A549 (cell line): Measurements from ENCODE around the gene IL17RE. TPM values are rescaled to one million over a fixed set of nuclear protein-coding genes. Genes with fewer than 3 reads are reported as not detected.

Experiments used
- ATAC-seq, 2 experiments: fragments of 200-7000 bp in 1 of 2; fragments of >200 bp in 1 of 2; cut with Nextera tagmentation in 1 of 2; cut with Tn5 transposase in 1 of 2; 3 replicates each; pipeline versions ENCODE4 v1.8.0 to v1.9.1; 2018 to 2020; ENCODE audit warnings: mild to moderate bottlenecking in 1 of 2, moderate library complexity in 1 of 2
- CTCF ChIA-PET: fragments of 300-600 bp; sonication (Branson Sonifier 250); formaldehyde crosslinking; extraction: SDS; loops from one replicate; lab custom pipeline; 2021; ENCODE audit warnings: antibody characterized with exemption, inconsistent platforms; lab: Yijun Ruan, JAX
- POLR2A ChIA-PET: fragments of 350-600 bp; formaldehyde crosslinking; extraction: SDS; loops from one replicate; lab custom pipeline; 2021; ENCODE audit warnings: antibody characterized with exemption, inconsistent platforms; lab: Yijun Ruan, JAX
- DNase-seq, 2 experiments: peaks; one replicate each; pipeline versions ENCODE4 v3.0.0 to v3.0.0-alpha.2; 2011 to 2016; ENCODE audit warnings: low read depth in 1 of 2, low spot score in 1 of 2
- FAIRE-seq: peaks from 2 replicates; lab custom pipeline; 2011; peaks lifted over from hg19 to GRCh38; lab: Jason Lieb, UNC
- H3K27ac ChIP-seq, 2 experiments: fragments of >200 bp; sonication (Bioruptor Twin); formaldehyde crosslinking; 3 replicates each; pipeline ENCODE4 v1.5.1; 2016 to 2017
- H3K4me1 ChIP-seq: fragments of >200 bp; sonication (Bioruptor Twin); formaldehyde crosslinking; 3 replicates; pipeline ENCODE4 v1.6.1; 2016
- H3K4me2 ChIP-seq: fragments of >200 bp; sonication (Bioruptor Twin); formaldehyde crosslinking; 3 replicates; pipeline ENCODE4 v1.6.1; 2016
- H3K4me3 ChIP-seq: fragments of >200 bp; sonication (Bioruptor Twin); formaldehyde crosslinking; 3 replicates; pipeline ENCODE4 v1.5.1; 2016
- H3K9me3 ChIP-seq: fragments of >200 bp; sonication (Bioruptor Twin); formaldehyde crosslinking; 3 replicates; pipeline ENCODE4 v1.6.1; 2016
- ATOH8 ChIP-seq: fragments of 250-450 bp; sonication (Bioruptor Pico); IDR thresholded peaks from 2 replicates; pipeline ENCODE4 v1.5.0; 2020; ENCODE audit warnings: low read depth, mild to moderate bottlenecking, moderate library complexity
- BCL3 ChIP-seq: fragments of >200 bp; sonication (Bioruptor Twin); formaldehyde crosslinking; IDR thresholded peaks from 3 replicates; pipeline ENCODE4 v1.6.1; 2016
- BHLHE40 ChIP-seq: IDR thresholded peaks from 2 replicates; pipeline ENCODE4 v1.6.1; 2012; ENCODE audit warnings: low read depth, low read length, inconsistent platforms
- CEBPB ChIP-seq, 2 experiments: fragments of >200 bp in 1 of 2; sonication (Bioruptor Twin) in 1 of 2; formaldehyde crosslinking in 1 of 2; IDR thresholded peaks; 2 replicates each; pipeline ENCODE4 v1.6.1; 2012 to 2016
- CTCF ChIP-seq: fragments of >200 bp; sonication (Bioruptor Twin); formaldehyde crosslinking; IDR thresholded peaks from 3 replicates; pipeline ENCODE4 v1.5.1; 2016
- E2F6 ChIP-seq: IDR thresholded peaks from 2 replicates; pipeline ENCODE4 v1.6.1; 2012; ENCODE audit warnings: low read depth, borderline replicate concordance
- FOSL2 ChIP-seq, 2 experiments: fragments of 450-650 bp in 1 of 2; fragments of >200 bp in 1 of 2; sonication (Bioruptor Twin) in 1 of 2; formaldehyde crosslinking; IDR thresholded peaks; 2 replicates each; pipeline versions ENCODE4 v1.5.0 to v1.6.1; 2016 to 2020; ENCODE audit warnings: mild to moderate bottlenecking in 1 of 2, moderate library complexity in 1 of 2
- GATA3 ChIP-seq: IDR thresholded peaks from 2 replicates; pipeline ENCODE4 v1.6.1; 2012; ENCODE audit warnings: borderline replicate concordance
- JUN ChIP-seq, 2 experiments: fragments of >200 bp; sonication (Bioruptor Twin); formaldehyde crosslinking; IDR thresholded peaks; 2 replicates in 1 of 2; 3 replicates in 1 of 2; pipeline ENCODE4 v1.6.1; 2016 to 2017
- JUNB ChIP-seq: fragments of >200 bp; sonication (Bioruptor Twin); formaldehyde crosslinking; IDR thresholded peaks from 2 replicates; pipeline ENCODE4 v1.6.1; 2016
- MAX ChIP-seq: IDR thresholded peaks from 2 replicates; pipeline ENCODE4 v1.6.1; 2012
- NPAS2 ChIP-seq: fragments of 250-450 bp; sonication (Bioruptor Pico); IDR thresholded peaks from 2 replicates; pipeline ENCODE4 v1.8.0; 2022; ENCODE audit warnings: mild to moderate bottlenecking, moderate library complexity, borderline replicate concordance
- PBX3 ChIP-seq: IDR thresholded peaks from 2 replicates; pipeline ENCODE4 v1.6.1; 2012
- PHF8 ChIP-seq: fragments of 200-600 bp; sonication (generic); IDR thresholded peaks from 2 replicates; pipeline ENCODE4 v1.6.1; 2016; ENCODE audit warnings: low read depth, mild to moderate bottlenecking, antibody characterized with exemption, moderate library complexity, borderline replicate concordance
- POLR2A ChIP-seq: IDR thresholded peaks from 2 replicates; pipeline ENCODE4 v1.6.1; 2012; ENCODE audit warnings: mild to moderate bottlenecking, low read length
- RAD21 ChIP-seq, 2 experiments: fragments of >200 bp in 1 of 2; sonication (Bioruptor Twin) in 1 of 2; formaldehyde crosslinking in 1 of 2; IDR thresholded peaks in 1 of 2; conservative IDR thresholded peaks in 1 of 2; 2 replicates in 1 of 2; 3 replicates in 1 of 2; pipeline ENCODE4 v1.6.1; 2012 to 2018; ENCODE audit warnings: inconsistent platforms in 1 of 2
- REST ChIP-seq: fragments of 200-600 bp; sonication (generic); IDR thresholded peaks from 2 replicates; pipeline ENCODE4 v1.6.1; 2016; ENCODE audit warnings: antibody characterized with exemption, mild to moderate bottlenecking, moderate library complexity
- RNF2 ChIP-seq: fragments of 200-600 bp; sonication (generic); IDR thresholded peaks from 2 replicates; pipeline ENCODE4 v1.6.1; 2016; ENCODE audit warnings: low read depth, mild to moderate bottlenecking, antibody characterized with exemption, moderate library complexity, borderline replicate concordance
- SMC3 ChIP-seq: fragments of >200 bp; sonication (Bioruptor Twin); formaldehyde crosslinking; IDR thresholded peaks from 3 replicates; pipeline ENCODE4 v1.6.1; 2018; ENCODE audit warnings: inconsistent platforms
- TFCP2L1 ChIP-seq: fragments of 250-450 bp; sonication (Bioruptor Pico); IDR thresholded peaks from 2 replicates; pipeline ENCODE4 v1.5.0; 2021; ENCODE audit warnings: mild to moderate bottlenecking
- ZSCAN20 ChIP-seq: fragments of 250-450 bp; sonication (Bioruptor Pico); IDR thresholded peaks from 2 replicates; pipeline ENCODE4 v1.8.0; 2022; ENCODE audit warnings: mild to moderate bottlenecking, moderate library complexity
- WGBS: methylation state at CpG from one replicate; pipeline ENCODE4 v1.1.6; 2017; ENCODE audit errors: missing lambda C conversion rate; 5-methylcytosine and 5-hydroxymethylcytosine counted together
- polyA plus RNA-seq, 4 experiments: library from polyadenylated mRNA; depleted of rRNA in 3 of 4; stranded (reverse); fragments of >200 nt; fragmentation: RNase III in 1 of 4; extraction: RNeasy Plus Mini Kit Qiagen cat#74134 plus additional on column Dnase treatment in 1 of 4; gene quantifications; 2 replicates in 3 of 4; 3 replicates in 1 of 4; pipeline ENCODE4 v1.2.3, GENCODE V29; 2011 to 2017

Gene IL17RE
- polyA plus RNA-seq, 2 of the 4 experiments (the other 2 are of a cell fraction) = 0.44 to 0.53 TPM

- Histone ChIP-seq H3K4me2 (peak overlapping the region; percentile 96), H3K27ac (peak overlapping the region; percentile 85 to 93), H3K4me3 (peak overlapping the region; percentile 73), H3K4me1 (peaks cover 17% of the 10 kb centered on the region), H3K9me3 (0 out of 3 replicates have a peak, but pooled peaks cover 5% of the 10 kb centered on the region)
- WGBS = 42% methylated on average over 13 of the region's 13 CpGs
- no peak for FAIRE-seq
- ATAC-seq = no peak; a peak in 1 of 6 replicates
- CTCF ChIA-PET = interaction anchor here (0.6 to 8.6 kb wide), 41 partner anchors 11 to 527 kb away, joined by 3 to 146 read pairs (median 5); partner anchors contain the start of genes ARPC4, CIDEC, FANCD2 and IL17RC
- POLR2A ChIA-PET = interaction anchor here (0.7 to 2.6 kb wide), 10 partner anchors 9 to 140 kb away, joined by 3 to 53 read pairs (median 7); partner anchors contain the start of genes ARPC4 and RPUSD3
- no peak for DNase-seq
- no peak for TF ChIP-seq FOSL2 (IDR thresholded peaks at IDR 0.05)
- no peak for TF ChIP-seq FOSL2 (CRISPR knock-in tag; IDR thresholded peaks at IDR 0.05)
- 0 out of 5 replicates have a peak, but pooled peaks of 1 of the 2 experiments have one; percentile 11 for TF ChIP-seq JUN (IDR thresholded peaks at IDR 0.05)
Measured at GRCh38 chr3:9932535-9932842, 29.8 kb downstream of the IL17RE start.

GRCh38 chr3:9932843-9933560 lies 30.4 kb downstream of the IL17RE start:
- TF ChIP-seq MAX = peak; percentile 75
- TF ChIP-seq BHLHE40 = no peak
- TF ChIP-seq CTCF = peak; percentile 78
- 0 out of 2 replicates have a peak, but pooled peaks have one; percentile 29 for TF ChIP-seq ATOH8 (CRISPR knock-in tag)
- TF ChIP-seq E2F6 = peak; percentile 92
- peak; percentile 69 for TF ChIP-seq SMC3
- 0 out of 2 replicates have a peak, but pooled peaks have one; percentile 21 for TF ChIP-seq PBX3
- TF ChIP-seq PHF8 = peak; percentile 48; the same call in 1 of the 2 replicates
- peak; percentile 30; the same call in 1 of the 2 replicates for TF ChIP-seq NPAS2
- TF ChIP-seq ZSCAN20 (CRISPR knock-in tag) = no peak
- TF ChIP-seq POLR2A = 0 out of 2 replicates have a peak, but pooled peaks have one; percentile 27
- peak; percentile 9; the same call in 1 of the 2 replicates for TF ChIP-seq GATA3
- peak; percentile 90 for TF ChIP-seq TFCP2L1
- peak; percentile 59 to 67; a peak in 4 of 5 replicates for TF ChIP-seq RAD21 (conservative IDR thresholded peaks at IDR 0.05 in 1 of 2, IDR thresholded peaks at IDR 0.05 in 1 of 2)
- TF ChIP-seq FOSL2 (IDR thresholded peaks at IDR 0.05) = no peak
- peak; percentile 54 for TF ChIP-seq FOSL2 (CRISPR knock-in tag; IDR thresholded peaks at IDR 0.05)
- TF ChIP-seq BCL3 = no peak
- no peak for TF ChIP-seq JUNB
- TF ChIP-seq CEBPB (IDR thresholded peaks at IDR 0.05) = no peak
- peak; percentile 91; the same call in 1 of the 2 replicates for TF ChIP-seq RNF2
- peak; percentile 27; the same call in 1 of the 2 replicates for TF ChIP-seq REST
- ATAC-seq (peak; percentile 77 to 89), FAIRE-seq (no peak), DNase-seq (peak; percentile 74 to 76)
- Histone ChIP-seq H3K4me3 (peak overlapping the region; percentile 73), H3K4me2 (peak overlapping the region; percentile 96), H3K4me1 (peaks cover 17% of the 10 kb centered on the region), H3K27ac (peak overlapping the region; percentile 85 to 93), H3K9me3 (0 out of 3 replicates have a peak, but pooled peaks cover 5% of the 10 kb centered on the region)
- under 1% methylated on average over 29 of the region's 77 CpGs for WGBS
- POLR2A ChIA-PET = interaction anchor here (0.7 to 2.6 kb wide), 17 partner anchors 8 to 140 kb away, joined by 3 to 53 read pairs (median 6); partner anchors contain the start of genes ARPC4, JAGN1, PRRT3 and RPUSD3
- CTCF ChIA-PET = interaction anchor here (0.6 to 8.6 kb wide), 46 partner anchors 10 to 528 kb away, joined by 3 to 146 read pairs (median 5); partner anchors contain the start of genes ARPC4, CIDEC, FANCD2 and IL17RC
